Activated T-cell treated with anti-CD3 and anti-CD28 coated beads for 24 hours (primary cell): ENCODE data around the gene FIBP.
A peak's percentile ranks its signal among the peaks of the same experiment; 100 is the strongest.

ENCODE experiments used
- DNase-seq: peaks from one replicate; pipeline ENCODE4 v3.0.0-alpha.2; 2020; ENCODE audit warnings: low read depth

Gene FIBP

DNA sequence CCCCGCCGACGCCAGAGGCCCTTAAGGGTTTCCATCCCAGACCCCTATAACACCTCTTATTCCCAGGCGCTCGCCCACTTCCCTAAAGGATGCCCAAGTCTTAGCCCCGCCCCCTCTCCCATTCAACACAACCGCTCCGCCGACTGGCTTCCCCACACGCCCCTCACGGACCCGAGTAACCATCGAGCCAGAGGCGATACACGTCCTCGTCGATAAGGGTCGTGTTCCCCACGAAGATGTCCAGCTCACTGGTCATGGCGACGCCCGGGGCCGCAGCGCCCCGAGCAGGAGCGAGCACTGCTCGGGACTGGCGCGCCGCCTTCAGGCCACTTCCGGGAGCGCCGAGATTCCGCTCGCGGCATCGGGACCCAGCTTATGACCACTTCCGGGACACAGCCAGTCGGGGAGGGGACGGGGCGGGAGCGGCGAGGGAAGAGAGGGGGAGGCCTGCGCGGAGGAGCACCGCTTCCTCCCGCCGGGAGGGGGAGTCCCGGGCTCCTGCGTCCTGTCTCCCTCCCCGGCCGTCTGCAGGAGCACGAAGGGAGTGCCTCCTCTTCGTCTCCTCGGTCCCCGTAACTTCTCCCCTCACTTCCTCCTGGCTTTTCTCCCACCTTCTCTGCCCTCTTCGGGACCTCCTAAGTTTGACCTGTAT, at the start of gene FIBP:
Gene FIBP, minus strand, starts transcription at position 309 of the 652 bp plus-strand sequence. Its CDS starts 53 bp downstream, at position 256.
- peak; percentile 95 for DNase-seq

DNA sequence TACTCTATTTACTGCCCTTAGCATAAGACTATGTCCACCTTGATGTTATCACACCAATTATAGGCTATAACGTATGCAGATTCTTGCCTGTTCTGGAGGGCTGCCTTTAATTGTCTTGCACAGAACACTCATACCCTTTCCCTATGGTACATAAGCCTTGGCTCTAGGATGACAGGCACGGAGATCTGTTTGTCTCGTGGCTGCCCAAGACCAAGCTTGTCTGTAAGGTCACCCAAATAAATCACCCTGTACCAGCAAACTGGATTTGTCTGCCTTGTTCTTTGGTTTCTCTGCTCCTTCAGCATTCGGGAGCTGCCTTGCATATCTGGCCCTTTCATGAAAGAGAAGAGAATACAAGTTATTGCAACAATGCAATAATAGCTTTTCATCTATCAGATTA, 49.5 kb upstream of the FIBP start:
- DNase-seq = no peak

DNA sequence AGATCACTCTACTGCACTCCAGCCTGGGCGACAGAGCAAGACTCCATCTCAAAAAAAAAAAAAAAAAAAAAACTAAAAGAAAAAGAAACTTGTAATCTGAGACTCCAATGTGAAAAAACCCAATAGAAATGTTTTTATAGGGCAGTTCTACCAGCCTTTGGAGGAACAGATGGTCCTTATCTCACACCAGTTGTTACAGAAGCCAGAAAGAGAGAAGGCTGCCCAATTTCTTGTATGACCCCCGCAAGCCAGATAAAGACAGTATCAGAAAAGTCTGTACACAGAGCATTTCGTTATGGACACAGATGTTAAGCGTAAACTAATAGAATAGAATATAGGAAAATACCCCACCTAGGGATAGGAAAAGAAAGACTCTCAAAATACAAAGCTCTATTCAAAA, 45.7 kb upstream of the FIBP start:
- DNase-seq = no peak

DNA sequence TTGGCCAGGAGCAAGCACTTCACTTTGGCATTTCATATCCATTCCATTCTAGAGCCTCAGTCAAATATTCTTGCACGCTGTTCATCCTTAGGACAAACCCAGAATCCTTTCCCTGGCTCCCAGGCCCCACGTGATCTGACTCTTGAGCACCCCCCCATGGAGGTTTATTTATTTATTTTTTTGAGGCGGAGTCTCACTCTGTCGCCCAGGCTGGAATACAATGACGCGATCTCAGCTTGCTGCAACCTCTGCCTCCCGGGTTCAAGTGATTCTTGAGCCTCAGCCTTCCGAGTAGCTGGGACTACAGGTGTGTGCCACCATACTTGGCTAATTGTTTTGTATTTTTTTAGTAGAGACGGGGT, 44.3 kb upstream of the FIBP start:
- DNase-seq = no peak

DNA sequence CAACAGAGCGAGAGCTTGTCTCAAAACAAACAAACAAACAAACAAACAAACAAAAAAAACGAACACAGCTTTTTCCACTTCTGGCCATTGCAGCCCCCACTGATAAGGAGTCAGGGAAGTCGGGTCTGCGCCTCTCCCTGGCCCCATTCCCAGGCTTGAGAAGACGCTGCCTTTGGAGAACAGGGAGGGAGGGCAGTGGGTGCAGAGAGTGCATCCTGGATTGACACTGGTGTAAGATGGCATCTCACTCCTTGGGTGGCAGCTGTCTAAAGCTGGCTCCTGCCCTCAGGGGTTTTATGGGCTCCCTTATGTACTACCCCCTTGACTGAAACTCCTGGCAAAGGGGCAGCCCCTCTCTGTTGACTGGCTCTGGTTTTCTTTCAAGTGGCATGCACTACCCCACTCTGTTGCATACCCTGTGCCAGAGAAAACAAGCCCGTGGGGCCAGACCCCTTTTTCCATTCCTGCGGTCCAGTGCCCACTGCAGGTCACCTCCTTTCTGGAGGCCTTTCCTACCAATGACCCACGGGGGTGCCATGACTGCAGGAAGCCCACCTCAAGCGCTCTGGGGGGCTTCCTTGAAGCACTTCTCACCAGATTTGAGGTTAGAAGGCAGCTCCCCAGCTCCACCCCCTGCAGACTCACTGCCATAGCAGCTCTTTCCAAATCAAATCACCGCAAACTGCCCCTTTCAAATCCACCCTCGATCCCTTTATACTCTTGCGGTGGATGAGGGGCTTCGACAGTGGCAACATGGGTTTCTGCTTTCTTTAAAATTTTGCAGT, 43.7 kb upstream of the FIBP start:
- DNase-seq = no peak

DNA sequence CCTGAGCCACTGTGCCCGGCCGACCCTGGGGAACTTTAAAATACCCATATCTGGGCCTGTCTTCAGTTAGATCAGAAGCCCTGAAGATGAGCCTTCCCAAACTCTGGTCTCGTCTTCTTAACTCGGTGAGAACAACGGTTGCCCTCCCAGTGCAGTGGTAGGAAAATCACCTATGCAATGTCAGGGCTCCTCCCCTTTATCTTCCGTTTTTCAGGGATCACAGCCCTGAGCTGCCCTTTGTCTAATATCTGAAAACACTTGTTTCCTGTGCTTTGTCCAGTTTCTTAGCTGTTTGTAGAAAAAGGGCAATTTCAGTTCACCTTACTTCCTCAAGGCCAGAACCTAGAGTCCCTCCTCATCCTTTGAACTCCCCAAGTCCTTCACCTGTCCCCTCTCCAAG, 40.4 kb upstream of the FIBP start:
- no peak for DNase-seq

DNA sequence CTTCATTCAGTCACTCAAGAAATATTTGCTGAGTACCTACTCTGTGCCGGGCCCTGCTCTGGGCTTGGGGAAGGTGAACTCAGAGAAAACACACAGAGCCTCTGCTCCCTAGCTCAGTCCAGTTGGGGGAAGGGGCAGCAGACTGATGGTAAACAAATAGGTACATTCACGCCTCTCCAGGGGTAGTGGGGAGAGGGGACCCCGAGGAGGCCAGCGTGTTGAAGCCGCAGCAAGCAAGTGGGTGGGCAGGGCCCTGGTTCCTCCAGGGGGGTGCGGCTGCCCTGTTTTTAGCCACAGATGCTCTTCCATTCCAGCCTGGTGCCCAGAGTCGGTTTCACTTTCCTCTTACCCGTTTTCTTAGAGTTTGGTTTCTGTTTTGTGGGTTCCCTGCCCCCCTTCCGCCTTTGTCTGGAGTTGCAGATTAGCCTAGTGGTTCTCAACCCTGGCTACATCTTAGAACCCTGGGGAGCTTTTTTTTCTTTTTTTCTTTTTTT, 39.7 kb upstream of the FIBP start:
- peak; percentile 68 for DNase-seq

DNA sequence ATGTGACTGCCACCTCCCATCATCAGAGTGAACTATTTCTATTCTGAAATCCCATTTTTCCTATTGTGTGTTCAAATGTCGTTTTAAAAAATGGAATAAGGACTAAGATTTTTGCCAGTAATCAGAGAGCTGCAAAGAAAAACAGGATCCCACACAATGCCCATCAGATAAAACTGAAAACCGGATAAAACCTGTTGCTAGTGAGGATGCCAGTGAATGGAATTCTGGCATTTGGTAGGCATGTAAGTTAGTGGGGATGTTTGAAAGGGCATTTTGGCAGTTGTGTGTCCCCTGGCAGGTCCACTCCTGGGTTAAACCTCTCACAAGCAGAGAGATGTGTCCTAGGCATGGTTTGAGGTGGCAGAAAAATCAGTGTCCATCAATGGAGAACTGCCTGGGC, 37.1 kb upstream of the FIBP start:
- no peak for DNase-seq

DNA sequence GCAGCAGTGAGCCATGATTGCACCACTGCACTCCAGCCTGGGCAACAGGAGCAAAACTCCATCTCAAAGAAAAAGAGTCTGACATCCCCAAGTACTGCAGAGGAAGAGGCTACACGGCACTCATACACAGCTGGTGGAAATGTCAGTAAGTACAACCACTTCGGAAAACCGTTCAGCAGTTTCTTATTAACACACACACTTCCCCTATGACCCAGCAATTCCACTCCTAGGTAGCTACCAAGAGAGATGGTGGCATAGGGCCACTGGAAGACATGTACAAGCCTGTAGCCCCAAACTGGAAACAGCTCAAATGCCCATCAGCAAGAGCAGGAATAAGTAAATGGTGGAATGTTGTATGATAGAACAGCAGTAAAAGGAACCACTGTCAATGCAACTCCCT, 34.3 kb upstream of the FIBP start:
- no peak for DNase-seq

DNA sequence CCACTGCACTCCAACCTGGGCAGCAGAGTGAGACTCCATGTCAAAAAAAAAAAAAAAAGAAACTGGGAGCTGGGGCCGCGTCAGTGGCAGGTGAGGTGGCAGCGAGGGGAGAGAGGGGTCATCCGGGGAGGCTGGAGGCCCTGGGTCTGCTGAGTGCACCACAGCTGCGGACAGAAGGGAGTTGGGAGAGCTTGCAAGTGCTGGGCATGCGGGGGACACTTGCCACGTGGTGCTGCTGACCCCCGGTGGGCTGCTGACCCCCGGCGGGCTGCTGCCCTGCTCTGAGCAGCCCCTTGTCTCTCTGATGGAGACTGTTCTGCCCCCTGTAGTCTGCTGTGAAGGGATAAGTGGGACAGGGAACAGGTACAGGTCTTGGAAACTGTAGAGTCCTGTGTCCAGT, 33.6 kb upstream of the FIBP start:
- no peak for DNase-seq

DNA sequence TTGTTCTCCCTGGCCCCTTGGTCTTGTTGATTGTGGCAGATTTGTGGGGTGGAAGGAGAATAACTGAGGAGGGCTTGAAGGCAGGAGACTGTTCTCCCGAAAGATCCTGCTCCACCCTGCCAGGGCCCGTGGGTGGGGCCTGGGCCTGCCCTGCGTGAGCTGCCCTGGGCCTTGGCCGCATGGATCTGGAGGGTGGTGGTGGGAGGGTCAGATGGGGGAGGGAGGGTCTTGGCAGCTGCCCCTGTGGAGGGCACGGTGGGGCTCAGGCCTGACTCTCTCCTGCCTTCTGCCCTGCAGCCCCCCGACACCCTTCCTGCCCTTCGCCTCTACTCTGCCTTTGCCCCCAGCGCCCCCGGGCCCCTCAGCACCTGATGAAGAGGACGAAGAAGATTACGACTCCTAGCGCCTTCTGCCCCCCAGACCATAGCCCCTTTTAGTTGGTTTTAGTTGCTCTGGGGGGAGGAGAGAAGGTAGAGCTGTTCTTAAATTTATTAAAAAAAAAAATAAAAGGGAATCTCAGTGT, 32.8 kb upstream of the FIBP start:
- DNase-seq = no peak

DNA sequence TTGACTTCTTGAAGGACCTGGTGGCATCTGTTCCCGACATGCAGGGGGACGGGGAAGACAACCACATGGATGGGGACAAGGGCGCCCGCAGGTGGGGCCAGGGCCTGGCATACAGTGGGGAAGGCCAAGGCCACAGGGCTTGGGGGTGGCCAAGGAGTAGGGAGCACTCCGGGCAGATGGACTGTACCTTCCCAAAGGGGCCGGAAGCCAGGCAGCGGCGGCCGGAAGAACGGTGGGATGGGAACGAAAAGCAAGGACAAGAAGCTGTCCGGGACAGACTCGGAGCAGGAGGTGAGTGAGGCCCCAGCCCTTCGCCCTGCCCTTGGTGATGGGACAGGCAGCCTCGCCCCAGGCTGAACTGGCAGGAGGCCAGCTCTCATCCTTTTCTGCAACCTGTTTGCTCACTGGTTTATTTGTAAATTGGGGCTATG, 32.1 kb upstream of the FIBP start:
- no peak for DNase-seq

DNA sequence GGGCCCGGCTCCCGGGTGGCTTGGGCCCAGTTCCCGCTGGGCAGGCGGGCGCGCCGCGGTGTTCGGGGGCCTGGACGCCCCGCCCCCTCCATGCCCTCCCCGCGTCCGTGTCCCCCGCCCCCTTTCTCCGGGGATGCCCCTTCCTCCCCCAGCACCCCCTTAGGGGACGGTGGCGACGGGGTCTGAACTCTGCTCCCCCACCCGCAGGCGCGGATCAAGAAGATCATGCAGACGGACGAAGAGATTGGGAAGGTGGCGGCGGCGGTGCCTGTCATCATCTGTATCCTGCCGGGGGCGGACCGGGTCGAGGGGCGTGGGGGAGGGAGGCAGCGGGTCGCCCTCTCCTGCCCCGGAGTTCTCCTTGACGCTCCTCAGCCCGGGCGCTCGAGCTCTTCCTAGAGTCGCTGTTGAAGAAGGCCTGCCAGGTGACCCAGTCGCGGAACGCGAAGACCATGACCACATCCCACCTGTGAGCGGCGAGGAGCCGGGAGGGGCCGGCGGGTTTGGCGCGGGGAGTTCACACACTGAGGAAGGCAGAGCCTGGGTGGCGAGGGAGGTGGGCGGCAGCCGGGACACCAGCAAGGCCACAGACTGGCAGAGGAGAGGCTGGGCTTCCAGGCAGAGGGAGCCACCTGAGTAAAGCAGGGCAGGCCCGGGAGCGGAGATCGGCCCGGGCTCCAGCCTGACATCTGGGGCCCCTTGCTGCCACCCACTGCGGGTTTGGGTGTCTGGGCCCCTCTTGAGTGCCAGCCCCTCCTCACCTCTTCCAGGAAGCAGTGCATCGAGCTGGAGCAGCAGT, 31.5 kb upstream of the FIBP start:
- no peak for DNase-seq

DNA sequence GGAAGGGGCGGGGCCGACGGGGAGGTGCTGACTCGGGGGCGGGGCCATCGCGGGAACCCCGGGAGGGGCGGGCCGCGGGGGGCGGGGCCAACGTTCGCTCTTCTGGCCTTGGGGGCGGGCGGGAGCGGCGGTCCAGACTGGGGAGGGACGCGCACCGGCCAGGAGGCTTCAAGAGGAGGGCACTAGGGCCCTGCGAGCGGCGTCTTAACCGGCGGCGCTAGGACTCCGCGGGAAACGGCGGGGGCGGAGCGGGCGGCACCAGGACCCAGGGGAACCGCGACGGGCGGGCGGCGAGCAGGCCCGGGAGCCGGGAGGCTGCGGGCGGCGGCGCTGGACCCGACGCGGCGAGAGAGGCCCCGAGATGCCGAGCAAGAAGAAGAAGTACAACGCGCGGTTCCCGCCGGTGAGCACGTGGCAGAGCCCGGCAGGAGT, 30.9 kb upstream of the FIBP start, which contains the start of gene DRAP1:
Gene DRAP1, plus strand, starts transcription at position 286 of the 432 bp plus-strand sequence. Its CDS starts 76 bp downstream, at position 362.
- peak; percentile 98 for DNase-seq

DNA sequence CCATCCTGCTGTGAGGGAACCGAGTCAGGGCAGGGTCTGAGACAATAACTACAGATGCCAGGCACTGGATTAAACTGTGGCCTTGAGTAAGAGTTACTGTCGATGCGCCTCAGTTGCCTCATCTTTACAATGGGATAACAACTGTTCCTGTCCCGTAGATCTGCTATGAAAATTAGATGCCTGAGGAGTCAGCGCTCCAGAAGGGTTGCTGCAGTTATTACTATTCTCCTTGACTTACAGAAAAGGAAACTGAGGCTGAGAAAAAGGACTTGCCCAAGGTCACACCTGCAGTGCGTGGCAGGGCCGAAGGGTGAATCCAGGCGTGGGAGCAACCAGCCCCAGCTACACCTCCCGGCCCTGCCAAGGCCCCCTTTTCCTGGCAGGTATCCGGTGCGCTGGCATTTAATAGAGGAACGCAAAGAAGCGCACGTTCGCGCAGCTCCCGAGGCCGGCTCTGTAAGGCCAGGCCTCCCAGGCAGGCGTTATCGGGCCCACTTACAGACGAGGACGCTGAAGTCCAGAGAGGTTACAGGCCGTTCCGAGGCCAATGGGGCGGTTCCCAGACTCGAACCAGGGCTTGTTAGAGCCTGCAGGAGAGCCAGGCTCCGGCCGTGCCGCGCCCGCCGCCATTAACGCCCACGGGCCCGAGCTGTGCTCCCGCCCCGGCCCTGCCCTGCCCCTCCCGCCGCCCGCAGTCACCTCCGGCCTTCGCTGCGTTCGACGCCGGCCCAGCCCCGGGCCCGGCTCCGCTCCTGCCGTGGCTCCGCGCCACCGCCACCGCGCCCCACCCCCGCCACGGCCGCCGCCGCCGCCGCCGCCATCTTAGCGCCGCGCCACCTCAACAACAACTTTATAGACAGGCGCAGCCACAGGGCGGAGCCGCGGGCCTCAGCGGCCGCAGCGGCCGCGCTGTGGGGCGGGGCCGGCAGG, 30.2 kb upstream of the FIBP start, which contains the start of gene C11orf68:
Gene C11orf68, minus strand, starts transcription at position 852 of the 930 bp plus-strand sequence. Its CDS starts 31 bp downstream, at position 821.
- no peak for DNase-seq

DNA sequence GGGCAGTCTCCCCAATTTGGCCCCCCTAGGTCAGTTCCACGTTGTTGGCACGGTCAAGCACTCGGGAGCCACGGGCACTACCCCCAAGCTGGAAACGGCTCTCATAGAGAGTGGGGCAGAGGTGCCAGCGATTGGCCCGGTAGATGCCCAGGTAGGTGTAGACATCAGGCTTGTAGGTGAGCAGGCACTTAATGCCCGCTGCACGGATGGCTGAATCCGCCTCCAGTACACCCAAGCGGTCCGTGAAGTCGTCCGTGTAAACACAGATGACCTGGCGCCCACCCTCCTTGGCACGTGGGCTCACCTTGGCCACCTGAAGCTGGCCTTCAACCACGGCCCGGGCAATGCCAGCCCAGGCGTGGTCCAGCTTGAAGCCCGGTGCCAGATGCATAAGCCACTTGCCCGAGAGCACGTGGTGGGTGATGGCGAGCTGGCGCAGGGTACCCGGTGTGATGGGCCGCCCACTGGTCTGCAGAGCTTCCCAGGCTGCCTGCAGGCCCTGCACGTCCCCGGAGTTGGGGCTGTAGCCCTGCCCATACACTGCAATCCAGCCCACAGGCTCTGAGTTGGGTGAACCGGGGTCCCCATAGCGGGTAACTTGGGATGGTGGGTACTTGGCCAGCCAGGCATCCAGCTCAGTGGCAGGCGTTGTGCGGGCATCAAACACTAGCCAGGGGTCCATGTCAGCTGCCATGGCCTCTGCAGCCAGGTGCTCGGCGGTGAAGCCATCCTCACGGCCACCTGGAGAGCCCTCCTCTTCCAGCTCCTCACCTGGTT, 29.4 kb upstream of the FIBP start:
- DNase-seq = no peak

DNA sequence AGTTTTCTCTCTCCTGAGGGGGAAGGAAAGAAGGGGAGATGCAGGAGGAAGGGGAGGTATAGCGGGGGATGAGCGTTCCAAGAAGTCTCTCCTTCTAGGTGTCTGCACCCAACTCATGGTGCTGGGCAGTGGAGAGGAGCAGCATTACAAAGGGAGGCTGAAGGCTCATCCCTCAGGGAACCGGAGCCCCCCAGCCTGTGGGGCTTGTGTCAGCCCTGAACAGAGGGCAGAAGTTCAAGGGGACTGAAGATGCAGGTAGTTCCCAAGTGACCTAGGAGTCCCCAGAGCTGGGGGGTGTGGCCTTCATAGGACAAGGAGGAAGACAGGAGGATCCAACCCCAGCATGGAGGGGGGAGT, 28.8 kb upstream of the FIBP start:
- DNase-seq = no peak

DNA sequence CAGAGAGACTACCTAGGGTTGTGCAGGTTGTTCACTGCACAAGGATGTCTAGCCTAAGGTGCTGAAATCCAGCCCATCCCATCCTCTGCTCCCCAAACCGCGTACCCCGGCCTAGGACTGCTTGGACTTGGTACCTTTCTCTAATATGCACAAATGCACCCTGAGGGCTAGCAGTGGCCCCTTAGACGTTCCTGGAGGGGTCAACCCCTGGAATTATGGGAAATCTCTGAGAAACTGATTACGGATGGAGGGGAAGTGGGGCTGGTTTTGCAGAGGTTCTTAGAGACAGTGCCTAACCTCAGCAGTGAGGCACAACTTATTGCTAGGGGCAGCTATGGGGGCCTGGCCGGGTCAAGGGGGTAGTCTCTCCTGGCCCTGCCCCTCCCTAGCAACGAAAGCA, 28.1 kb upstream of the FIBP start:
- DNase-seq = no peak

DNA sequence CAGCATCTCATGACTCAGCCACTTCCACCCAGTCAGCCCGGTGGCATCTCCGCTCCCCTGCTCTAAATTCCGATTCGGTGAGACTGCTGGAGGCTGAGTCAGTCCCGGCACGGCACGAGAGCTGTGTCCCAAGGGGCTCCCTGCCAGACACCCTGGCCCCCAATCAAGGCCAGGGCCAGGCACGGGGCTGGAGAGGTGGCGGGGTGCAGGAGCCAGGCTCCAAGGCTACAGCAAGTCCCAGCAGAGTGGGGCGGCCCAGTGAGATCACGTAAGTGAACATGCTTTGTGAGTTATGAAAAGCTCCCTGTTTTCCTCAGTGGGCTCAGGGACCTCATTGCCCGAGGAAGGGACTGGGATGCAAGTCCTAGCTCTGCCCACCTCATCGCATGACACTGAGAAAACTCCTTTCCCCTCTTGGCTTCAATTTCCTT, 27.6 kb upstream of the FIBP start:
- DNase-seq = no peak

DNA sequence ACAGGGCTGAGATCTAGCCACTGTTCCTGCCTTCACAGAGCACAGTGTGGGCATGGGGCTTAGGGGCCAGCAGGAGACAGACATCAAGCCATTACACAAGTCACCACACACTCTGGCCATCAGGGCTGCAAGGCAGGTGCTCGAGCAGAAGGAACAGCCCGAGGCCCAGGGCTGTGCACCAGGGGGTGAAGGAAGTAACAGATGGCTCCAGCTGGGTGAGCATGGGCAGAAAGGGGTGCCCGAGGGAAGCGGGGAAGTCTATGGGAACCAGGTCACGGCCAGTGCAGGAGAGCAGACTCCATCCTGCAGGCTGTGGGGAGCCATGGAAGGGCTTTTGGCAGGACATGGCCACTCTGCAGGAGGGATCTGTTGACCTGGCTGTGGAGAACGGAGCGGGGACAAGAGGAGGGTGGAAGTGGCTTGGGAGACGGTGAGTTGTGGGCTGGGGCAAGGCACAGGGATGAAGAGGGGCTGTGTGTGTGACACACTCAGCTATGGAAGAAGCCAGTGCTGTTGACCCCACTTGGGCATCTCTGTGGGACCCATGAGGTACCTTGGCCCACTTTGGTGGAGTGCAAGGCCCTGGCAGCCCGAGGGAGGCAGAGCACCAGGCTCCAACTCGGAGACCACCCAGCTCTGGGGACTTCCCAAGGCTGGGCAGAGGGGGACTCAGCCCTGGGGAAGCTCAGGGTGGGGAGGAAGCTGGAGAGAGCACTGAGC, 27.0 kb upstream of the FIBP start:
- no peak for DNase-seq
